Small intestine (tissue), 7 donors: ENCODE results near the gene THRB. TPM values are rescaled to one million over a fixed set of nuclear protein-coding genes. Genes with fewer than 3 reads are reported as not detected.

Experiments
- DNase-seq, 2 donors: peaks; one replicate each; pipeline versions ENCODE4 v3.0.0 to v3.0.0-alpha.2; 2013
- FAIRE-seq: peaks from 2 replicates; lab custom pipeline; 2012; peaks lifted over from hg19 to GRCh38; lab: Jason Lieb, UNC
- H3K27ac ChIP-seq, 3 donors: one replicate each; pipeline ENCODE4 v1.5.1; 2013; ENCODE audit warnings: low read length in 2 of 3, mild to moderate bottlenecking in 2 of 3, control low read depth in 1 of 3, inconsistent platforms in 1 of 3, low read depth in 1 of 3, moderate library complexity in 1 of 3
- H3K27me3 ChIP-seq, 3 donors: one replicate each; pipeline ENCODE4 v1.6.1; 2013; ENCODE audit warnings: low read length in 3 of 3, inconsistent platforms in 1 of 3; ENCODE audit not compliant: control insufficient read depth in 3 of 3, insufficient read depth in 3 of 3
- H3K36me3 ChIP-seq, 3 donors: one replicate each; pipeline ENCODE4 v1.6.1; 2013; ENCODE audit warnings: low read length in 3 of 3, inconsistent platforms in 1 of 3, low read depth in 1 of 3, mild to moderate bottlenecking in 1 of 3, moderate library complexity in 1 of 3; ENCODE audit not compliant: control insufficient read depth in 3 of 3, insufficient read depth in 2 of 3
- H3K4me1 ChIP-seq, 3 donors: one replicate each; pipeline ENCODE4 v1.6.1; 2013; ENCODE audit warnings: low read length in 2 of 3, inconsistent platforms in 1 of 3, low read depth in 1 of 3, mild to moderate bottlenecking in 1 of 3, moderate library complexity in 1 of 3; ENCODE audit not compliant: control insufficient read depth in 3 of 3, insufficient read depth in 2 of 3
- H3K4me3 ChIP-seq, 3 donors: one replicate each; pipeline ENCODE4 v1.5.1; 2013; ENCODE audit warnings: low read length in 3 of 3, control low read depth in 1 of 3, inconsistent platforms in 1 of 3, low read depth in 1 of 3, mild to moderate bottlenecking in 1 of 3, moderate library complexity in 1 of 3
- H3K9me3 ChIP-seq, 2 donors: one replicate each; pipeline ENCODE4 v1.6.1; 2013; ENCODE audit warnings: low read depth in 1 of 2, low read length in 1 of 2; ENCODE audit not compliant: control insufficient read depth in 2 of 2, insufficient read depth in 1 of 2
- WGBS, 3 donors: extraction: QIAGEN DNeasy Blood & Tissue Kit; methylation state at CpG; one replicate each; pipeline ENCODE4 v1.1.7; 2013; 5-methylcytosine and 5-hydroxymethylcytosine counted together
- polyA plus RNA-seq, 4 donors: library from polyadenylated mRNA; stranded (reverse) in 3 of 4; unstranded in 1 of 4; fragments of 200-250 nt in 3 of 4; fragments of 120-200 nt in 1 of 4; gene quantifications; one replicate each; pipeline versions ENCODE4 v1.2.1 to v1.2.3, GENCODE V29; 2013
- donor health status: healthy with polysubstance abuse.
- donor health status: control.
- donor health status: control.
- donor health status: Bipolar disorder and iron deficiency.
- donor health status: healthy.

THRB gene
- polyA plus RNA-seq, 4 donors: 3.2 to 46.1 (median 4.4) TPM

- 93 to 95% (median 95%) methylated on average over 14 of the region's 14 CpGs for WGBS, 3 donors
- Histone ChIP-seq H3K4me3 (no peak overlapping the region), H3K4me1 (no peaks in the 10 kb centered on the region), H3K36me3 (peaks cover 0 to 6% (median 0%) of the 10 kb centered on the region in 3 donors), H3K9me3 (no peaks in the 10 kb centered on the region), H3K27me3 (peaks cover 0 to 2% (median 0%) of the 10 kb centered on the region in 3 donors), H3K27ac (no peak overlapping the region)
- DNase-seq (no peak), FAIRE-seq (no peak)
Observed at GRCh38 chr3:24164967-24165602, 329.6 kb downstream of the THRB start.

GRCh38 chr3:24162929-24163328, 331.7 kb downstream of the THRB start:
- Histone ChIP-seq H3K4me1 (no peaks in the 10 kb centered on the region), H3K27me3 (no peaks in the 10 kb centered on the region), H3K36me3 (peaks cover 0 to 12% (median 0%) of the 10 kb centered on the region in 3 donors), H3K4me3 (no peak overlapping the region), H3K27ac (no peak overlapping the region), H3K9me3 (no peaks in the 10 kb centered on the region)
- DNase-seq (no peak), FAIRE-seq (no peak)
- 69 to 86% (median 81%) methylated on average over 3 of the region's 3 CpGs for WGBS, 3 donors

- Histone ChIP-seq H3K4me3 (no peak overlapping the region), H3K27ac (no peak overlapping the region), H3K9me3 (no peaks in the 10 kb centered on the region), H3K36me3 (peaks cover 0 to 17% (median 0%) of the 10 kb centered on the region in 3 donors), H3K4me1 (no peaks in the 10 kb centered on the region), H3K27me3 (no peaks in the 10 kb centered on the region)
- FAIRE-seq (no peak), DNase-seq (no peak)
- WGBS, 3 donors: 53 to 84% (median 70%) methylated on average over 7 of the region's 7 CpGs
Observed at GRCh38 chr3:24161841-24162240, 332.8 kb downstream of the THRB start.

GRCh38 chr3:24160424-24161095, 334.1 kb downstream of the THRB start:
- Histone ChIP-seq H3K4me1 (no peaks in the 10 kb centered on the region), H3K4me3 (no peak overlapping the region), H3K27me3 (no peaks in the 10 kb centered on the region), H3K9me3 (no peaks in the 10 kb centered on the region), H3K36me3 (peaks cover 0 to 17% (median 0%) of the 10 kb centered on the region in 3 donors), H3K27ac (no peak overlapping the region)
- FAIRE-seq (no peak), DNase-seq (no peak)
- 73 to 87% (median 84%) methylated on average over 11 to 12 of the region's 12 CpGs for WGBS, 3 donors

GRCh38 chr3:24158761-24159454, 335.7 kb downstream of the THRB start:
- no peak for DNase-seq
- H3K4me3 ChIP-seq: no peak overlapping the region
- no peaks in the 10 kb centered on the region for H3K27me3 ChIP-seq
- H3K4me1 ChIP-seq: no peaks in the 10 kb centered on the region
- H3K27ac ChIP-seq: no peak overlapping the region
- H3K36me3 ChIP-seq: peaks cover 0 to 17% (median 0%) of the 10 kb centered on the region in 3 donors
- 56 to 84% (median 65%) methylated on average over 6 of the region's 6 CpGs for WGBS, 3 donors
- no peaks in the 10 kb centered on the region for H3K9me3 ChIP-seq
- no peak for FAIRE-seq

GRCh38 chr3:24157106-24157505, 337.5 kb downstream of the THRB start:
- peaks cover 0 to 20% (median 0%) of the 10 kb centered on the region in 3 donors for H3K36me3 ChIP-seq
- H3K9me3 ChIP-seq: no peaks in the 10 kb centered on the region
- 88 to 97% (median 90%) methylated on average over 4 of the region's 4 CpGs for WGBS, 3 donors
- H3K27ac ChIP-seq: no peak overlapping the region
- FAIRE-seq (no peak), DNase-seq (no peak)
- H3K4me1 ChIP-seq: no peaks in the 10 kb centered on the region
- no peak overlapping the region for H3K4me3 ChIP-seq
- H3K27me3 ChIP-seq: no peaks in the 10 kb centered on the region

- no peak for DNase-seq
- Histone ChIP-seq H3K36me3 (peaks cover 0 to 18% (median 2%) of the 10 kb centered on the region in 3 donors), H3K4me3 (no peak overlapping the region), H3K27ac (no peak overlapping the region), H3K9me3 (no peaks in the 10 kb centered on the region), H3K27me3 (no peaks in the 10 kb centered on the region), H3K4me1 (no peaks in the 10 kb centered on the region)
- FAIRE-seq: no peak
- WGBS, 3 donors: 76 to 86% (median 81%) methylated on average over 2 of the region's 2 CpGs
Observed at GRCh38 chr3:24156466-24156865, 338.2 kb downstream of the THRB start.

- DNase-seq (no peak), FAIRE-seq (no peak)
- Histone ChIP-seq H3K4me3 (no peak overlapping the region), H3K36me3 (peaks cover 0 to 16% (median 2%) of the 10 kb centered on the region in 3 donors), H3K27ac (no peak overlapping the region), H3K4me1 (no peaks in the 10 kb centered on the region), H3K27me3 (no peaks in the 10 kb centered on the region), H3K9me3 (no peaks in the 10 kb centered on the region)
Observed at GRCh38 chr3:24155276-24155675, 339.4 kb downstream of the THRB start.
